Panc1 (cell line): ENCODE data around the gene C2CD2. TPM values are rescaled to one million over a fixed set of nuclear protein-coding genes. Genes with fewer than 3 reads are reported as not detected.

Source experiments
- ATAC-seq: fragments of 200-7000 bp; cut with Tn5 transposase; 2 replicates; pipeline ENCODE4 v1.9.1; 2020; ENCODE audit warnings: mild to moderate bottlenecking, moderate library complexity
- BruUV-seq: library from RNA; stranded (reverse); fragments of 400-500 nt; replicated peaks from 2 replicates; lab custom pipeline; 2021; lab: Mats Ljungman, UMichigan
- CTCF ChIA-PET: fragments of 300-600 bp; sonication (Branson Sonifier 250); formaldehyde crosslinking; loops from one replicate; lab custom pipeline; 2022; ENCODE audit warnings: antibody characterized with exemption; lab: Charles Lee
- POLR2A ChIA-PET: fragments of 300-600 bp; sonication (Branson Sonifier 250); formaldehyde crosslinking; loops from one replicate; lab custom pipeline; 2022; ENCODE audit warnings: antibody characterized with exemption; lab: Charles Lee
- DNase-seq: peaks from one replicate; pipeline ENCODE4 v3.0.0-alpha.2; 2010; ENCODE audit warnings: low read depth, low spot score
- H3K27ac ChIP-seq: 2 replicates; pipeline ENCODE4 v1.5.1; 2011; ENCODE audit warnings: mild to moderate bottlenecking, low read length, inconsistent platforms
- H3K27me3 ChIP-seq: fragments of 200-500 bp; sonication (Bioruptor generic); 2 replicates; pipeline ENCODE4 v1.6.0; 2014; ENCODE audit warnings: low read length, inconsistent platforms; ENCODE audit not compliant: control insufficient read depth, insufficient read depth
- H3K36me3 ChIP-seq: fragments of 200-500 bp; sonication (Bioruptor generic); 2 replicates; pipeline ENCODE4 v1.5.1; 2014; ENCODE audit warnings: inconsistent platforms, mild to moderate bottlenecking, low read length, moderate library complexity; ENCODE audit not compliant: control insufficient read depth, insufficient read depth
- H3K4me1 ChIP-seq: 2 replicates; pipeline ENCODE4 v1.5.1; 2011; ENCODE audit warnings: inconsistent platforms, mild to moderate bottlenecking, low read length, moderate library complexity; ENCODE audit not compliant: control insufficient read depth, insufficient read depth
- H3K4me3 ChIP-seq, 2 experiments: 2 replicates each; pipeline ENCODE4 v1.5.1; 2011 to 2012; ENCODE audit warnings: low read depth in 2 of 2, low read length in 2 of 2, mild to moderate bottlenecking in 2 of 2, inconsistent platforms in 1 of 2, moderate library complexity in 1 of 2
- H3K9me3 ChIP-seq: fragments of 200-500 bp; sonication (Bioruptor generic); 2 replicates; pipeline ENCODE4 v1.5.1; 2014; ENCODE audit warnings: low read depth, mild to moderate bottlenecking, inconsistent platforms, low read length, moderate library complexity; ENCODE audit not compliant: control insufficient read depth, insufficient read depth
- POLR2AphosphoS5 ChIP-seq: IDR thresholded peaks from 2 replicates; pipeline ENCODE4 v1.6.1; 2012; ENCODE audit warnings: mild to moderate bottlenecking, low read depth, low read length, moderate library complexity
- REST ChIP-seq, 2 experiments: IDR thresholded peaks; 2 replicates each; pipeline ENCODE4 v1.6.1; 2011 to 2012; ENCODE audit warnings: low read depth in 2 of 2, control low read depth in 1 of 2, low read length in 1 of 2, mild to moderate bottlenecking in 1 of 2, moderate library complexity in 1 of 2; ENCODE audit not compliant: insufficient read depth in 1 of 2
- SIN3A ChIP-seq: IDR thresholded peaks from 2 replicates; pipeline ENCODE4 v1.6.1; 2012; ENCODE audit warnings: low read depth, mild to moderate bottlenecking, low read length, moderate library complexity, borderline replicate concordance; ENCODE audit not compliant: insufficient read depth
- TCF7L2 ChIP-seq: IDR thresholded peaks from 2 replicates; pipeline ENCODE4 v1.6.1; 2011; ENCODE audit warnings: mild to moderate bottlenecking, low read depth, low read length, inconsistent platforms
- in situ Hi-C: cut with HindIII; loops from 2 replicates; pipeline ENCODE4 v1.10.0; 2016; ENCODE audit warnings: low sequenced_read_pairs, low pct_unique_long_range_greater_than_20kb
- intact Hi-C: fragments of 100-400 bp; cut with micrococcal nuclease; formaldehyde crosslinking; loops from one replicate; pipeline ENCODE4 v1.10.0; 2022; ENCODE audit not compliant: unreplicated experiment
- total RNA-seq: library from RNA; stranded (reverse); gene quantifications from one replicate; pipeline ENCODE4 v1.2.1, GENCODE V29; 2021; ENCODE audit not compliant: unreplicated experiment
- TF ChIP-seq, protein P1 (sequence below): fragments of 450-650 bp; IDR thresholded peaks from 2 replicates; pipeline ENCODE4 v1.5.1; 2017; ENCODE audit warnings: mild to moderate bottlenecking

C2CD2 gene
- total RNA-seq, 1 experiment from 2014 or later = 14.0 TPM

GRCh38 chr21:41970751-41971653, 17.2 kb upstream of the C2CD2 start:
- DNase-seq (no peak), ATAC-seq (no peak)
- H3K4me1 ChIP-seq = no peaks in the 10 kb centered on the region
- H3K9me3 ChIP-seq = no peaks in the 10 kb centered on the region
- in situ Hi-C loops (no loop called here), intact Hi-C loops (no loop called here)
- BruUV-seq = no TSS peak
- no peak overlapping the region for H3K27ac ChIP-seq
- POLR2A ChIA-PET = interaction anchor here (0.7 kb wide), 1 partner anchor 55 kb away, joined by 4 read pairs; no protein-coding TSS in a partner anchor
- no peaks in the 10 kb centered on the region for H3K36me3 ChIP-seq
- H3K4me3 ChIP-seq = no peak overlapping the region
- CTCF ChIA-PET = no interaction called here
- TF ChIP-seq SIN3A (no peak), REST (IDR thresholded peaks at IDR 0.05; ENCODE audit: insufficient read depth in 1 of 2, low read depth in 2 of 2, low read length in 1 of 2) (no peak), POLR2AphosphoS5 (no peak), TCF7L2 (no peak)
- TF ChIP-seq, protein P1, sequence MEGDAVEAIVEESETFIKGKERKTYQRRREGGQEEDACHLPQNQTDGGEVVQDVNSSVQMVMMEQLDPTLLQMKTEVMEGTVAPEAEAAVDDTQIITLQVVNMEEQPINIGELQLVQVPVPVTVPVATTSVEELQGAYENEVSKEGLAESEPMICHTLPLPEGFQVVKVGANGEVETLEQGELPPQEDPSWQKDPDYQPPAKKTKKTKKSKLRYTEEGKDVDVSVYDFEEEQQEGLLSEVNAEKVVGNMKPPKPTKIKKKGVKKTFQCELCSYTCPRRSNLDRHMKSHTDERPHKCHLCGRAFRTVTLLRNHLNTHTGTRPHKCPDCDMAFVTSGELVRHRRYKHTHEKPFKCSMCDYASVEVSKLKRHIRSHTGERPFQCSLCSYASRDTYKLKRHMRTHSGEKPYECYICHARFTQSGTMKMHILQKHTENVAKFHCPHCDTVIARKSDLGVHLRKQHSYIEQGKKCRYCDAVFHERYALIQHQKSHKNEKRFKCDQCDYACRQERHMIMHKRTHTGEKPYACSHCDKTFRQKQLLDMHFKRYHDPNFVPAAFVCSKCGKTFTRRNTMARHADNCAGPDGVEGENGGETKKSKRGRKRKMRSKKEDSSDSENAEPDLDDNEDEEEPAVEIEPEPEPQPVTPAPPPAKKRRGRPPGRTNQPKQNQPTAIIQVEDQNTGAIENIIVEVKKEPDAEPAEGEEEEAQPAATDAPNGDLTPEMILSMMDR = no peak
- H3K27me3 ChIP-seq = no peaks in the 10 kb centered on the region

DNA sequence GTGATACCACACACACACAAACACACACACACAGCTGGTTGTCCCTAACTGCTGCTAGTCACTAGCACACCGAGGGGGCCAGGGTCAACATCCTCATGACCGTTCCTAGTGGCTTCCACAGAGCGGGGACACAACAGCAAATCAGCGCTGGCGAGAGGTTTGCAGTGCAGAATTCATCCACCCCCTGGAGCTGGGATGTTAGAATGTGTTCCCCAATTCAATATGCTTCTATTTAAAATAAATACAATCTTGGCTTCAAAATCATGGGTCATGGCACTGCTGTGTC, 16.2 kb upstream of the C2CD2 start:
- ATAC-seq = no peak
- ChIA-PET CTCF (no interaction called here), POLR2A (no interaction called here)
- TF ChIP-seq REST (IDR thresholded peaks at IDR 0.05; ENCODE audit: insufficient read depth in 1 of 2, low read depth in 2 of 2, low read length in 1 of 2) (no peak), TCF7L2 (no peak), SIN3A (no peak), POLR2AphosphoS5 (no peak)
- TF ChIP-seq, protein P1 = no peak
- H3K9me3 ChIP-seq = no peaks in the 10 kb centered on the region
- DNase-seq = no peak
- in situ Hi-C loops (no loop called here), intact Hi-C loops (no loop called here)
- BruUV-seq = no TSS peak
- H3K4me1 ChIP-seq = no peaks in the 10 kb centered on the region
- no peak overlapping the region for H3K27ac ChIP-seq
- no peaks in the 10 kb centered on the region for H3K27me3 ChIP-seq
- H3K36me3 ChIP-seq = no peaks in the 10 kb centered on the region
- no peak overlapping the region for H3K4me3 ChIP-seq
